Measurements from ENCODE around the gene STAT4. TPM values are rescaled to one million over a fixed set of nuclear protein-coding genes. Genes with fewer than 3 reads are reported as not detected.

The STAT4 gene
- total RNA-seq, 1 experiment from 2014 or later, result 0.33 TPM

- Histone ChIP-seq H3K56ac (ENCODE audit: insufficient read length, low read depth, low read length) (no peak overlapping the region), H2BK20ac (ENCODE audit: low read depth, low read length, poor library complexity, severe bottlenecking) (no peak overlapping the region), H3K27ac (ENCODE audit: insufficient read length, low read depth, low read length) (no peak overlapping the region), H2AK5ac (ENCODE audit: insufficient read length, low read length) (no peak overlapping the region), H3K9me3 (ENCODE audit: control insufficient read depth, low read depth, low read length) (no peaks in the 10 kb centered on the region), H2AFZ (ENCODE audit: low read length) (no peak overlapping the region), H3K9ac (ENCODE audit: extremely low read depth, insufficient read length, low read length) (no peak overlapping the region), H4K8ac (replicated peaks; ENCODE audit: insufficient read length, low read depth, low read length) (no peak overlapping the region), H3K14ac (ENCODE audit: insufficient read depth, low read length) (no peak overlapping the region; the same call in 1 of the 2 replicates), H3K4me1 (ENCODE audit: insufficient read depth, low read length) (no peaks in the 10 kb centered on the region), H4K91ac (ENCODE audit: insufficient read length, low read depth, low read length) (no peak overlapping the region), H3K79me1 (ENCODE audit: insufficient read depth, low read depth, low read length, poor library complexity, severe bottlenecking) (no peaks in the 10 kb centered on the region), H3K4me2 (ENCODE audit: insufficient read depth, insufficient read length, low read length) (no peak overlapping the region), H3K18ac (ENCODE audit: insufficient read length, low read depth, low read length) (no peak overlapping the region), H3K23me2 (ENCODE audit: insufficient read length, low read depth, low read length, poor library complexity, severe bottlenecking) (no peaks in the 10 kb centered on the region), H3K23ac (ENCODE audit: insufficient read length, low read depth, low read length) (no peak overlapping the region), H3K27me3 (ENCODE audit: insufficient read depth, low read length) (no peaks in the 10 kb centered on the region), H4K5ac (ENCODE audit: insufficient read length, low read depth, low read length) (no peak overlapping the region), H2BK5ac (ENCODE audit: insufficient read length, low read length) (no peak overlapping the region), H3T11ph (ENCODE audit: low read length) (no peak overlapping the region), H3K79me2 (ENCODE audit: insufficient read depth, low read length) (no peaks in the 10 kb centered on the region), H2BK15ac (ENCODE audit: low read depth, low read length) (no peak overlapping the region), H2BK12ac (ENCODE audit: insufficient read length, low read depth, low read length) (no peak overlapping the region), H2BK120ac (ENCODE audit: low read depth, low read length, poor library complexity, severe bottlenecking) (no peak overlapping the region), H3K4ac (ENCODE audit: low read depth, low read length) (no peak overlapping the region), H4K20me1 (ENCODE audit: control insufficient read depth, insufficient read depth, insufficient read length) (no peaks in the 10 kb centered on the region)
- H3K36me3 Mint-ChIP-seq (ENCODE audit: insufficient read depth in 1 of 3, low read depth in 3 of 3), result no peaks in the 10 kb centered on the region
- TF ChIP-seq, protein P1, sequence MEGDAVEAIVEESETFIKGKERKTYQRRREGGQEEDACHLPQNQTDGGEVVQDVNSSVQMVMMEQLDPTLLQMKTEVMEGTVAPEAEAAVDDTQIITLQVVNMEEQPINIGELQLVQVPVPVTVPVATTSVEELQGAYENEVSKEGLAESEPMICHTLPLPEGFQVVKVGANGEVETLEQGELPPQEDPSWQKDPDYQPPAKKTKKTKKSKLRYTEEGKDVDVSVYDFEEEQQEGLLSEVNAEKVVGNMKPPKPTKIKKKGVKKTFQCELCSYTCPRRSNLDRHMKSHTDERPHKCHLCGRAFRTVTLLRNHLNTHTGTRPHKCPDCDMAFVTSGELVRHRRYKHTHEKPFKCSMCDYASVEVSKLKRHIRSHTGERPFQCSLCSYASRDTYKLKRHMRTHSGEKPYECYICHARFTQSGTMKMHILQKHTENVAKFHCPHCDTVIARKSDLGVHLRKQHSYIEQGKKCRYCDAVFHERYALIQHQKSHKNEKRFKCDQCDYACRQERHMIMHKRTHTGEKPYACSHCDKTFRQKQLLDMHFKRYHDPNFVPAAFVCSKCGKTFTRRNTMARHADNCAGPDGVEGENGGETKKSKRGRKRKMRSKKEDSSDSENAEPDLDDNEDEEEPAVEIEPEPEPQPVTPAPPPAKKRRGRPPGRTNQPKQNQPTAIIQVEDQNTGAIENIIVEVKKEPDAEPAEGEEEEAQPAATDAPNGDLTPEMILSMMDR (conservative IDR thresholded peaks at IDR 0.05), result no peak
- H3K9me3 Mint-ChIP-seq, result no peaks in the 10 kb centered on the region
- no peaks in the 10 kb centered on the region for H3K27me3 Mint-ChIP-seq (ENCODE audit: low read depth)
- H3K4me3 Mint-ChIP-seq, result no peak overlapping the region
- no peak overlapping the region for H3K27ac Mint-ChIP-seq
- no peaks in the 10 kb centered on the region for H3K4me1 Mint-ChIP-seq
- no peak for DNase-seq
- no CpG with 5 or more reads among the region's 4 CpGs for WGBS (ENCODE audit: extremely low coverage, insufficient read length, low lambda C conversion rate)
These were observed 24.3 kb downstream of the STAT4 start for GRCh38 chr2:191126386-191127085.
